ENCODE results near the gene MNAT1. TPM values are rescaled to one million over a fixed set of nuclear protein-coding genes. Genes with fewer than 3 reads are reported as not detected.

Gene MNAT1
- total RNA-seq, 1 experiment from 2014 or later, result 44.6 TPM

DNA sequence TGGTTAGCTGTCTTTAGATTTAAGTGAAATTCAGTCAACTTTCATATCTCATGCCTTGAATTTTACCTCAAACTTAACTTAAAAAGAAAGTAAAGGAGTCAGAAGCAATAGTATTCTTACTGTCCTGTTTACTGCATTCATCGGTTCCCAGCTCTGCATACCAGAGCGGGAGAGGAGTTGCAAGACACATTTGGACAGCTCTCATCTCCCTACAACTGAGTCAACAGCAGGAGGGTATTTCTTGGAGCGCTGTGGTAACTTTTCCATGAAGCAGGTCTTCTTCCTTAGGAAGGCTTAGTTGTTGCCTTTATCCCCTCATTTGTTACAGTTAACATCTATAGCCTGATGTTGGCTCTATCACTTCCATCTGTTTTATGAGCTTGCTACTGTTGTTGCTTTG lies 181.2 kb downstream of the MNAT1 start:
- DNase-seq, result no peak
- BruUV-seq (replicated peaks), result no TSS peak
- Mint-ChIP-seq H3K4me3 (ENCODE audit: low read depth, unreplicated experiment) (no peak overlapping the region), H3K27me3 (ENCODE audit: unreplicated experiment) (no peaks in the 10 kb centered on the region), H3K9me3 (ENCODE audit: low read depth, unreplicated experiment) (peaks cover 5% of the 10 kb centered on the region), H3K27ac (ENCODE audit: unreplicated experiment) (no peak overlapping the region), H3K4me1 (ENCODE audit: low read depth, unreplicated experiment) (no peaks in the 10 kb centered on the region), H3K36me3 (ENCODE audit: insufficient read depth, unreplicated experiment) (no peaks in the 10 kb centered on the region)
- TF ChIP-seq, protein P1, sequence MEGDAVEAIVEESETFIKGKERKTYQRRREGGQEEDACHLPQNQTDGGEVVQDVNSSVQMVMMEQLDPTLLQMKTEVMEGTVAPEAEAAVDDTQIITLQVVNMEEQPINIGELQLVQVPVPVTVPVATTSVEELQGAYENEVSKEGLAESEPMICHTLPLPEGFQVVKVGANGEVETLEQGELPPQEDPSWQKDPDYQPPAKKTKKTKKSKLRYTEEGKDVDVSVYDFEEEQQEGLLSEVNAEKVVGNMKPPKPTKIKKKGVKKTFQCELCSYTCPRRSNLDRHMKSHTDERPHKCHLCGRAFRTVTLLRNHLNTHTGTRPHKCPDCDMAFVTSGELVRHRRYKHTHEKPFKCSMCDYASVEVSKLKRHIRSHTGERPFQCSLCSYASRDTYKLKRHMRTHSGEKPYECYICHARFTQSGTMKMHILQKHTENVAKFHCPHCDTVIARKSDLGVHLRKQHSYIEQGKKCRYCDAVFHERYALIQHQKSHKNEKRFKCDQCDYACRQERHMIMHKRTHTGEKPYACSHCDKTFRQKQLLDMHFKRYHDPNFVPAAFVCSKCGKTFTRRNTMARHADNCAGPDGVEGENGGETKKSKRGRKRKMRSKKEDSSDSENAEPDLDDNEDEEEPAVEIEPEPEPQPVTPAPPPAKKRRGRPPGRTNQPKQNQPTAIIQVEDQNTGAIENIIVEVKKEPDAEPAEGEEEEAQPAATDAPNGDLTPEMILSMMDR (IDR thresholded peaks at IDR 0.05; ENCODE audit: unreplicated experiment), result no peak
- CTCF ChIA-PET, result no interaction called here
- intact Hi-C loops (cut with micrococcal nuclease; ENCODE audit: unreplicated experiment), result no loop called here

DNA sequence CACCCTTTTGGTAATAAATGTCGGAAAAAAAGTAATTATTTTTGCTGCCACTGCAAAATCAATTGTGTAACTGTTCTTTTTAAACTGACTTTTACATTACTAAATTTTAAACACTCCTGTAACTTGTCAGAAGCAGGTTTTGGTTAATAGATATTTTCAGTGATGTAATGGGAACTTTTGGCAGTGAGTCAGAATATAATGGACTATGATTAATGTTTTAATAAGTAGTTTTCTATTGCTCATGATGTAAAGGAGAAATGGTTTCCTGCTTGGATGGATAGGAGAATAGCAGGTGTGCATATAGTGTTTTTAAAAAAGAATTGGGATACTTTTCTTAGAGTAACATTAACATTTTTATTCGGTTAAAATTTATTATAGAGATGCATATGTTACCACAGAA lies 187.5 kb downstream of the MNAT1 start:
- no peaks in the 10 kb centered on the region for H3K36me3 Mint-ChIP-seq (ENCODE audit: insufficient read depth, unreplicated experiment)
- no peak overlapping the region for H3K4me3 Mint-ChIP-seq (ENCODE audit: low read depth, unreplicated experiment)
- intact Hi-C loops (cut with micrococcal nuclease; ENCODE audit: unreplicated experiment), result no loop called here
- no TSS peak for BruUV-seq (replicated peaks)
- TF ChIP-seq, protein P1 (IDR thresholded peaks at IDR 0.05; ENCODE audit: unreplicated experiment), result no peak
- H3K27me3 Mint-ChIP-seq (ENCODE audit: unreplicated experiment), result no peaks in the 10 kb centered on the region
- CTCF ChIA-PET, result no interaction called here
- no peaks in the 10 kb centered on the region for H3K9me3 Mint-ChIP-seq (ENCODE audit: low read depth, unreplicated experiment)
- H3K27ac Mint-ChIP-seq (ENCODE audit: unreplicated experiment), result no peak overlapping the region
- no peak for DNase-seq
- peaks cover 7% of the 10 kb centered on the region for H3K4me1 Mint-ChIP-seq (ENCODE audit: low read depth, unreplicated experiment)

DNA sequence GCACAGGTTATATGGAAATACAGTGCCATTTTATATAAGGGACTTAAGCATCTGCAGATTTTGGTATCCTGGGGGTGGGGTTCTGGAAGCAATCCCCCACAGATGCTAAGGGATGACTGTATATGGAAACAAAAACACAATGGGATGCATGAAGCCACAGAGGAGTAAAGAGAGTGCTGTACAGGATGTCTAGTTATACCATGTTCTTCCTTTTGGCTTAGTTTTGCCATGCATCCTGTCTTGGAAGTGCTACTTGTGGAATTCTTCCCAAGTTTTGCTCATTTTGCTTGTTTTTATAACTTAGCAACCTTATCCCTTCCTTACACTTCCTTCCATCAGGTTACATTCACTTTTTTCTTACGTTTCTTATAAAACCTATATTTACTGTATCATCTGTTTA lies 190.7 kb downstream of the MNAT1 start:
- intact Hi-C loops (cut with micrococcal nuclease; ENCODE audit: unreplicated experiment), result no loop called here
- TF ChIP-seq, protein P1 (IDR thresholded peaks at IDR 0.05; ENCODE audit: unreplicated experiment), result no peak

DNA sequence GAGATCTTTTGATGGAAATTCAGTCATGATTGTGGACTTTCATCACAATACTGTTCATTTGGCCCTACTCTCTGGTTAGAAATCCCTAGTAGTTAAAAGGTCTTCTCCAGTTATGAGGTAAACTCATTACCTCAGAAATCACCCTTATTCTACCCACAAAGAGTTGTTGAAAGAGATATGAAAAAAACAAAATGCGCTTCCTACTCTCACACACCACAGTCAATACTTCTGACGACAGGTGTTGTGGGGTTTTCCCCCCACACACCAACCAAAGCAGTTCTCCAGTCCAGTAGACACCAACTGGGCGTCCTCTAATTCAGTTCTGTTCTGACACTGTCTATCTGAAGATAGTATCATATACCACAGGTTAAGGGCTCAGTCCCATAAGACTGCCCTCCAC lies 191.4 kb downstream of the MNAT1 start:
- intact Hi-C loops (cut with micrococcal nuclease; ENCODE audit: unreplicated experiment), result no loop called here
- Mint-ChIP-seq H3K4me1 (ENCODE audit: low read depth, unreplicated experiment) (peaks cover 7% of the 10 kb centered on the region), H3K27ac (ENCODE audit: unreplicated experiment) (no peak overlapping the region), H3K36me3 (ENCODE audit: insufficient read depth, unreplicated experiment) (no peaks in the 10 kb centered on the region), H3K27me3 (ENCODE audit: unreplicated experiment) (no peaks in the 10 kb centered on the region), H3K9me3 (ENCODE audit: low read depth, unreplicated experiment) (no peaks in the 10 kb centered on the region), H3K4me3 (ENCODE audit: low read depth, unreplicated experiment) (no peak overlapping the region)
- CTCF ChIA-PET, result no interaction called here
- DNase-seq, result no peak
- no TSS peak for BruUV-seq (replicated peaks)
- TF ChIP-seq, protein P1 (IDR thresholded peaks at IDR 0.05; ENCODE audit: unreplicated experiment), result no peak

More for the DNA sequence above, 190.7 kb downstream of the MNAT1 start:
- DNase-seq, result no peak
- H3K36me3 Mint-ChIP-seq (ENCODE audit: insufficient read depth, unreplicated experiment), result no peaks in the 10 kb centered on the region
- no peak overlapping the region for H3K27ac Mint-ChIP-seq (ENCODE audit: unreplicated experiment)
- peaks cover 7% of the 10 kb centered on the region for H3K4me1 Mint-ChIP-seq (ENCODE audit: low read depth, unreplicated experiment)
- CTCF ChIA-PET, result no interaction called here
- BruUV-seq (replicated peaks), result no TSS peak
- H3K4me3 Mint-ChIP-seq (ENCODE audit: low read depth, unreplicated experiment), result no peak overlapping the region
- no peaks in the 10 kb centered on the region for H3K9me3 Mint-ChIP-seq (ENCODE audit: low read depth, unreplicated experiment)
- H3K27me3 Mint-ChIP-seq (ENCODE audit: unreplicated experiment), result no peaks in the 10 kb centered on the region

DNA sequence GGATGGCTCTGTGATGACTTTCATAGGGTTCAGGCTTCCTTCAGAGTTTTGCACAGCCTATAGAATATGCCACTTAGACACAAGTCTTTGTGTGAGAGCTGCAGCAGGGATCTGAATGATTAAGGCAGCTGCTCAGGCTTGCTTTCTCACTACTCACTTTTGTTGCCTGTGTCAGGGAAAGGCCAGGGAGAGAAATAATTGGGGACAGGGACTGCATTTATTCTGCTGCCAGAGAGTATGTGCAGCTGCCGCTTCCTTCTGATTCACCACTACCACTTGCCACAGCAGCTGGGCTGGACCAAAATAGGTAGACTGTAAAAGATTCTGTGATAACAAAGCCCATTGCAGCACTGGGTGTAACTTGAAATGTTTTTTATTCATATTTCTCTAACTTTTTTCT lies 196.7 kb downstream of the MNAT1 start:
- CTCF ChIA-PET, result no interaction called here

More for the DNA sequence above, 196.7 kb downstream of the MNAT1 start:
- no TSS peak for BruUV-seq (replicated peaks)
- TF ChIP-seq, protein P1 (IDR thresholded peaks at IDR 0.05; ENCODE audit: unreplicated experiment), result no peak
- no peaks in the 10 kb centered on the region for H3K9me3 Mint-ChIP-seq (ENCODE audit: low read depth, unreplicated experiment)
- no peaks in the 10 kb centered on the region for H3K27me3 Mint-ChIP-seq (ENCODE audit: unreplicated experiment)
- intact Hi-C loops (cut with micrococcal nuclease; ENCODE audit: unreplicated experiment), result no loop called here
- H3K4me3 Mint-ChIP-seq (ENCODE audit: low read depth, unreplicated experiment), result no peak overlapping the region
- H3K4me1 Mint-ChIP-seq (ENCODE audit: low read depth, unreplicated experiment), result no peaks in the 10 kb centered on the region
- no peak overlapping the region for H3K27ac Mint-ChIP-seq (ENCODE audit: unreplicated experiment)
- no peak for DNase-seq
- H3K36me3 Mint-ChIP-seq (ENCODE audit: insufficient read depth, unreplicated experiment), result no peaks in the 10 kb centered on the region
